CD4-positive, alpha-beta T cell treated with Interleukin-6 at 100 ng/mL for 8 hours (primary cell): Measurements from ENCODE around the gene ZBTB20.

ENCODE experiments used
- DNase-seq: peaks from one replicate; pipeline ENCODE4 v3.0.0-alpha.2; 2020; ENCODE audit warnings: mixed read lengths, low spot score

ZBTB20 gene

DNA sequence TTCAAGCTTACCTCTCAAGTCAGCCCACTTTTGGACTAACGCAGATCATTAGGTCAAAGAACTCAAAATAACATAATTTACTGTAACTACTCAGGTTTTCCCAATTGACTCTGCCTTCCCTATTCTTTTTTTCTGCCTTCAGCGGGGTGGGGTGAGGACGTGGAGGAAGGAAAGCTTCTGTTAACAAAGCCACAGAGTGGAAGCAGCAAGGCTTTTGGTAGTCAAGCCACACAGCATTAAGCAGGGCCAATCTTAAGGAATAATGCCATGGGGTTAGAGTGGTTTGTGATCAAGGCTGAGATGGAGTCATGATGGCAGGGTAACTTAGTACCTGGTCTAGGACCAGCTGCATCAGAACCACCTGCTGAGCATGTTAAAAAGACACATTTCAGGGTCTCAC is 575.7 kb downstream of the ZBTB20 start:
- no peak for DNase-seq

DNA sequence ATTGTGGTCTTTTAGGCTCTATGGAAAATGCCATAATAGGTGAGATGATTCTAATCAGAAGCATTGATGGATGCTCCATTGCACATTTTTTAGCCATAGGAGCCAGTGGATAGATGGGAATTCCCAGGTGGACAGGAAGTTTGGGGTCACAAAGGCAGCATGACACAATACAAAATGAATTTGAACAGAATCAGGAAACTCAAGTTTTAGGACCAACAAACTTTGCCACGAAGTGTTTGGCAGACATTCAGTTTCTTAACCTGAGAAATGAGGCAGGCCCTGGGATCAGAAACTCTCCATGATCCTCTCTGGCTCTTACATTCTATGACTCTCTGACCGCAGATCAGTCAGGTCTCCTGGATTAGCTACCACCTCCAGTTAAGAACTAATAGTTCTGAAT is 577.9 kb downstream of the ZBTB20 start:
- no peak for DNase-seq

DNA sequence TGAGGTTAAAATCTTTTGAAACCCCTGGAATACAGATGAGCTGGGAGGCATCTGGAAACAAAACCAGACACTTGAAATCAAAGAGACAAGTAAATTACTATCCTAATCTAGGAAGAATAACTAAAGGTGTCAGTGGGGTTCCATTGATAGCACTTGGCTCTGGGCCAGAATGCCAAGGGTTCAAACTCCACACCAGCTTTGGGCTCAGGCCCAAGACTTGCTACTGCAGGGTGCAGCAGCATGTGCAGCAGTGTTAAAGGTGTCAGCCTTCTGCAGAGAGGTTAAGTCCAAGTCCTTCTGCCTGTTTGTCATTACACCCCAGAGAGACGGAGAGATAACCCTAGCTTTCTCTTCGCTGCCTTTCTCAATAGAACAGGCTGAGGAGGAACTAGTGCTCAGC is 579.3 kb downstream of the ZBTB20 start:
- DNase-seq = no peak

DNA sequence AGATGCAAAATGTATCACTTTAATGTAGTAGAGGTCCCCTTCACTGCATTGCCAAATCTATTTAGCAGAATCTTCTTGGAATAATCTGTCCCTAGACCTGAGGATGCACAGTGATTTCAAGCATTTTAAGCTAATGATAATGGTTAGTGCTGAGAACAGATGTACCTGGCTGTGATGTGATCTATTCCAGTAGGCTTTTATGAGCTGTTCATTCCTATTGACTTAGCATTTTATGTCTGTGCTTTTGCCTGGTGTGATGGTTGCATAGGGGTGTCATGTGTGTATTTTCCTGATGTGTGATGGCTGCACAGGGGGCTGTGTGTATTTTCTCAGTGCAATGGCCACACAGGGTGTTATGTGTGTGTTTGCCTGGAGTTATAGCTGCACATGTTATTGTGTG is 580.3 kb downstream of the ZBTB20 start:
- DNase-seq = no peak

DNA sequence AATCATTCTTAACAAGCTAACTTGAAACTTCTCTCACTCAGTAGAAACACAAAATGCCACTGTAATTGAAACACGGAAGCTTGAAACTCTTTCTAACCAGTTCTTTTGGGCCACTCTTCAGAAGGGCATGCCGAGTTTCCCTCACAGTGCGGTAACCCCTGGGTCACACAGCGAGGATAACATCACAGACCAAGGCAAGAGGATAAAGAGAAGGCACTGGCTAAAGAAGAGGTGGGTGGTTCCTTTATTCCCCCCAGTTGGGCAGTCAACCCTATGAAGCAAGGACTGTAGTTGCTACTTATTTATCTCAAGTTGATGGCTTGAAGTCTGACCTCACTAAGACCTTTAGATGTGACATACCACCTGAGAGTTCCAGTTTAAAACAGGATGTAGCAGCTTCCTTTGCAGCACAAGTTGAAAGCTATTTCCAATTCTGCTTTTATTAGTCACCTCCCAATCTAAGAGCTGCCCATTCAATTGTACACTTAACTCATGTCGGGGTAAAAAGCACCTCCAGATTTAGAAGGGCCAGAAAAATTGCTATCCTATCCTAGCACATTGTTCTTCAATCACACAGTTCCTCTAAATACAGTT is 580.8 kb downstream of the ZBTB20 start:
- no peak for DNase-seq

DNA sequence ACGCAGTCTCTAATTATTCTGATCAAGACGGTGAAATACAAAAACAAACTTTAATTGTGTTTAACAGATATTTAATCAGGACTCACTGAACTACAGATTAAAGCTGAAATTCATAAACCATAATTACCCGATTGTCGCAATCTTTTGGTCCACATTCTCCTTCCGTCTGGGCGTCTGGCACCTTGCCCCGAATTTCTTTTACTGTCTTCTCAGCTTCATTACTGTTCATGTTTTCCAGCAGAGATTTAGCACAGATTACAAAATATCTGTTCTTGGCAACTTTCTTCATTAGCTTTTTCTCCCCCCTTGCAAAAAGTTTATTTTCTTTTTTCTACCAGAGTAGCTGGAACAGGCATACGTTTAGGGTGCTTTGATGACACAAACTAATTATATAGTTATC is 581.9 kb downstream of the ZBTB20 start:
- DNase-seq = no peak

DNA sequence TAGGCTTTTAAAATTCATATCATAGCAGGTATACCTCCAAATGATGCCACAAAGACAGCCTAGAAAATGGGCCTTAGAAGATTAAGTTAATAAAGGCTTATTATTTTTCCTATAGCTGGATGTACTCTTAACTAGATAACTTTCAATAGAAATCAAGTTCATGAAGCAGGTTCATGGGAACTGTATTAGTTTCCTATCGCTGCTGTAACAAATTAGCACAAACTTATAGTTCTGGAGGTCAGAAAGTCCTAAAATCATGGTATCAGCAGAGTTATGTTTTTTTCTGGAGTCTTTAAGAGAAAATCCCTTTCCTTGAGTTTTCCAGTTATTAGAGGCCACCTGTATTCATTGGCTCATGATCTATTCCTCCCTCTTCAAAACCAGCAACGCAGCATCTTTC is 583.4 kb downstream of the ZBTB20 start:
- DNase-seq = no peak

DNA sequence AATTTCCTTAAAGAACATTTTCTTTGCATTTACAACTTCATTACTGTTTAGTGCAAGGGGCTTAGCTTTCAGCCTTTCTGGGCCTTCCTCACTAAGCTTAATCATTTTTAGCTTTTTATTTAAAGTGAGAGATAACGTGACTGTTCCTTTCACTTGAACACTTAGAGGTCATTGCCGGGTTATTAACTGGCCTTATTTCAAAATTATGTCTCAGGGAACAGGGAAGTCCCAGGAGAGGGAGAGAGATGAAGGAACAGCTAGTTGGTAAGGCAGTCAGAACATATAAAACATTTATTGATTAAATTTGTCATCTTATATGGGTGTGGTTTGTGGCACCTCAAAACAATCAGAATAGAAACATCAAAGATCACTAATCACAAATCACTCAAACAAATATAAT is 584.5 kb downstream of the ZBTB20 start:
- no peak for DNase-seq

DNA sequence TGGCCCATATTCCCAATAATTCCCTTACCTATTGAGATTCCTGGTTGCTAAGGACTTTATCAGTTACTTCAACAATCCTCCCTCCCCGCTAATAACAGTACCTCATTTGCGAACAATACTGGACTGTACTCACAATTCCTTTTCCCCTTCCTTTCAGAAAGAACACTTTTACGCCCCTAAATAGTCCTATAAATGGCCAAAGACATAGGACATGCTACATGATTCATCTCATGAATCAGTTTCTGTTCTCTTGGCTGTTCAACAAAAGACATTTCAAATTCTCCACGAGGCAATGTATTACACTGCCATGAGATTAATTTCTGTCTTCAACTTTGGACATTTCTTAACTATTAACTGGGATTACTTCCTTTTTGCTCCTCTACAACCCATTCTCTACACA is 588.8 kb downstream of the ZBTB20 start:
- DNase-seq = no peak

DNA sequence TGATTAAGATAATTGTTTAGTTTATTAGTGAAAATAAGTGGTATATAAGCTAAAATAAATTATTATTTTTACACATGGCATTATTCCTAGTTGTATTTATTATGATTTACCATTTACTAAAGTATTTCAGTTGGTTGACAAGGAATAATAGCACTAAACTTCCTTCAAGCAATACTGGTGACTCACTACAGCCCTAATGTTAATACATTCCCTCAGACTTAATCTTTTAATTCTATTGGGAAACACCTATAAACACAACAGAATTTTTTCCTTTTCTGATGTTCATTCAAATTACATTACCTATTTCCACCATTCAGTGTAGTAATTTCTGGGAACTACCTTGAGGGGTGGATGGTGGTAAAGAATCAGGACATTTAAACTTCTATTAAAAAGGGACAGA is 589.3 kb downstream of the ZBTB20 start:
- no peak for DNase-seq

DNA sequence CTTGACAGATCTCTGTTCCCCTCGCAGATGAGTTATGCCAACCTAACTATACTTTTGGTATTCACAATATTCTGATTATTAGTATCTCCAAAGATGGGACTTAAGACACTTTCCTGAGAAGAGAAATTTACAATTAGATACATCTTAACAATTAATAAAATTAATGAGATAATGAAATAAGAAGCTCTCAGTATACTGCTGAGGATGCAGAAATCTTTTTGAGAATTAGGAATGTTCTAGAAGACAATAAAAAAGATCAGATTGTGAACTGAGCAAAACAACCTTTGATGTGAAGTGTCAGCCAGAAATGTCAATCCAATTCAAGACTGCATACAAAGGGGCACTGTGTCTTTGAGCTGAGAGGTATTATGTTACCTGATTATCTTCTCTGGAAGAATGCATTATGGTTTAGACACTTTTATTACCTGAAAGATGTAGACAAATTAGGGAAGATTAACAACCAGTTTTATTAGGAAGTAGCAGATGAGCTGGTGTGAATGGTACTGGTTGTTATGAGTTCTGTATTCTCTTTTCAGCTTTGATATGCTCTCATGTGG is 590.4 kb downstream of the ZBTB20 start:
- no peak for DNase-seq

DNA sequence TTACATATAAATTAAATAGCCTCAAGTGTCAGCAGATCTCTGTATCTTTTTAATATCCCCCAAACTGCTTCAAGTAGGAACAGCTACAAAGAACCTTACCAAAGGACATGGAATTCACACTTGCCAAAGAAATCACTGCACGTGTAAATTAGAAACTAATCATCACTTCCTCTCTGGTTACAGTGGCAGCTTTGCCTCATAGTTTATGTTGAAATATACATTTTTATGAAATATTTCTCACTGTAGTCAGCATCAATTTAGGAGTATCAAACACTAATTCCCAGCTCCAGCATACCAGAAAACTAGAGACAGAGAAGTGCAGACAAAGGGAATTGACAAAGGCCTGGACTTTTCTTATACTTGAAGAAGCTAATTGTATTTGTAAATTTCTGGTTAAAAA is 592.4 kb downstream of the ZBTB20 start:
- DNase-seq = no peak

DNA sequence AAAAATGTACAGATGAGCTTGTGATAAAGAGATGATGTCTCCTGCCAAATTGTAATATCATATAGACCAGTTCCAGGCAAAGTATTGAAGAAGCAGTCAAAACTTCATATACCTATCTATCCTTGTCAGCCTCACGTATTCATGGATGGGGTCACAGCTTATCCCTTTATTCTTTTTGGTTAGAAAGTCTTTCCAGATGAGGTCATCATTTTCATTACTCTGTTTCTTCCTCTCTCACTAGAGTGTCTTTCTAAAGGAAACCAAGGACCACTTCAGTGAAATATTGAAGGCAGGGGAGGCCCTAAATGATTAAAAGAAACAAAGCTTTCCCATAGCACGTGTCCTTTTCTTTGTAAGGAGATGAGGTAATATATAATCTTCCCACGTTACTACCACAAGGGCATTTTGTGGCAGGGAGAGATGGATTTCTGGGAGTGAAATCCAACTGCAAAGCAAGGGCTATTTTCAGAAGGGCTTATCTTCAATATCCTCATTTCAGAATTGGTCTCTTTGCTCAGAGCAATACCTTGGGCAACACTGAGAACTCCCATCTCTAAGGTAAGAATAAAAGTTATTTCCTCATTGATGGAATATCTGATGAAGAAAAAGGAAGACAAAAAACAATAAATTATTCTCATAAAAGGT is 593.0 kb downstream of the ZBTB20 start:
- no peak for DNase-seq

DNA sequence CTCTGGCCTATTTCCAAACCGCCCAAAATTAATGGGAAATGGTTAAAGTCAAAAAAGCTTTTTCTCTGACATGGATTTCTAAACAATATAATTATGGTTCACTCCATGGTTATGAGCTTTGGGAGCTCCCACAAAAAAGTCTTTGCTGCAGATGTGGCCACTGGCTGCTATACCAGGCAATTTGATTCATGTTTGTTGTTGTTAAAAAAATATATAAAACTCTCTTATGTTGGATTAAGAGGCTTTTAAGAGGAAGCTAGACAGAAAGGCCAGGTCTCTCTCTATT is 594.6 kb downstream of the ZBTB20 start:
- DNase-seq = no peak

DNA sequence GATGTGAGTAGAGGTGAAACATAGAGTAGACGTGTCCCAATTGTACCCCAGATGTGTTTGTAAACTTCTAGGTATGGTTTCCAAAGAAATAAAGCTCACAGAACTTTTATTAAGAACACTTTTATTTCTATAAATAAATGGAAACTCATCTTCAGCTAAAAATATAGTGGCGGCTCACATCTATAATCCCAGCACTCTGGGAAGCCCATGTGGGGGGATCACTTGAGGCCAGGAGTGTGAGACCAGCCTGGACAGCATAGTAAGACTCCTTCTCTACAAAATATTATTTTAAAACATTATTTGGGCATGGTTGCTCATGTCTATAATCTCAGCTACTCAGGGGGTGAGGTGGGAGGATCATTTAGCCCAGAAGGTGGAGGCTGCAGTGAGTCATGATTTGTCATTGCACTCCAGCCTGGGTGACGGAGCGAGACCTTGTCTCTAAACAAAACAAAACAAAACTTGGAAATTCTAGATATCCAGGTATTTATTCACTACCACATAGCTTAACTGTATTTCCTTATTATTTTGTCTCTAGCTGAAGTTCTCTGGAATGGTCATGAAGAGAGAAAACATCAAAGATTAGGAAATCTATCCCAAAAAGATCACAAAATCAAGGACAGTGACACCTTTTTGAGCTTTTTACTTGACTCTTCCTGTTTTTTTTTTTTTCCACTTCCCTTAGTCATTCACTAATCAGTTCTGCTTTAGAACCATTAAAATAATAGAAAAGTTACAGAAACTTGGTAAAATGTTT is 595.1 kb downstream of the ZBTB20 start:
- DNase-seq = no peak

DNA sequence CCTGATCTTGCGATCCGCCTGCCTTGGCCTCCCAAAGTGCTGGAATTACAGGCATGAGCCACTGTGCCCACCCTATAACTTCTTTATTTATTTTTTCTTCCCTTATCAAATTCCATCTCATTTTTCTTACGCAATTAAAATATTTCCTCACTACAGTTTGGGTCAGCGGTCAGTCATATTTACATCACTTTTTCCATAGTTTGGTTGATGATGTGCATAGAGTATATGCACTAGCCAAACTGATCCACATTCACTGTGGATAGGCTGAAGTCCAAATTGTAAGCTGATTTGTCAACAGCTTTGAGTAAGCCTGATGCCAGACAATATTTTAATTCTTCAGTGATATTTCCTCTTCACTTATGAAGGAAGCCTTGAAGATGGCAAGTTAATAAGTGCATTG is 596.9 kb downstream of the ZBTB20 start:
- DNase-seq = no peak

DNA sequence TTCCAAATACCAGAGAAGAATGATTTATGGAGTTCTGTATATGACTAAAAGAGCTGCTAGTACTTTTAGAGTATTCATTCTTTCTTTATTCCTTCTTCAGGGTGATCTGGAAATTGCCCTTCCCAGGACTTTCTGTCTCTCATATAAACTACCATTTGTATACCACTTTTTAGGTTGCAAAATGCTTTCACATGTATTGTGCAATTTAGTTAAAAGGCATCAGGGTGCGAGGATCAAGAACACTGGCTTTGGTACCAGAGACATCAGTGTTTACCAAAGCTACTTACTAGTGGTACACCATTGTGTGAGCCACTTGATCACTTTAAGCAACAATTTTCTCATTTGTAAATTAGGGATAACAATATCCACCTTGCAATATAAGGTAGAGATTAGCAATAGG is 601.9 kb downstream of the ZBTB20 start:
- DNase-seq = no peak

DNA sequence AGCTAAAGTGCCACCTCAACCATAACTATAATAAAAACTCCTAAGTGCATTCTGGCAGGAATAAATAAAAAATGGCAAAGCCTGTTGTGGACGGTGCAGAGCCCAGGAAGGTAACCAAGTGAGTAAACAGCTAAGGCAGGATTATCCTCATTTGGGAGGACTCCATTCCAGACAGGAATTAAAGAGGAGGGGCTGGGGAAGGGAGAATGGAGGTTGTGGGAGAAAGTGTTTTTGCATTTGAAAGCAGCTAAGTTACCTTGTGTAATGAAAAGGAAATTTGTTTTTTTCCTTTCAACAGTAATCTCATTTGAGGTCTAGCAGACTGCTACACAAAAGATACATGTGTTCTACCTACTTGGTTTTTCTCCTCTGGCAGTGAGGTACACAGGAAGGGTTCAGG is 604.7 kb downstream of the ZBTB20 start:
- DNase-seq = no peak

DNA sequence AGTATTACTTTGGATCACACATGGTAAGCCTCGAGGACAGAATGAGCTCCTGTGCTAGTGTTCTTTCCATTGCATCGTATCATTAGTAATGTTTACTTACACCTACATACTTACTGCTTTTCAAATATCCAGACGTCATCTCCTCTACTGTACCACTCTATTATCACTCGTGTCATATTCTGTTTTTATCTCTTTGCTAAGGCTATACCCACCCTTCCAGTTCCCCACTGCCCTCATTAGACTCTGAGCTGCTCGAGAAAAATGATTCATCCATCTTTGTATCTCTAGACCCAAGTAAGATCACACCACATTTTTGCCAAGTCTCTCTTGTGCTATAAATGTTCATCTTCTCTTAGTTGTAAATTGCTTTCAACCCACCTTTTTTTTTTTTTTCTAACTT is 607.6 kb downstream of the ZBTB20 start:
- DNase-seq = no peak

DNA sequence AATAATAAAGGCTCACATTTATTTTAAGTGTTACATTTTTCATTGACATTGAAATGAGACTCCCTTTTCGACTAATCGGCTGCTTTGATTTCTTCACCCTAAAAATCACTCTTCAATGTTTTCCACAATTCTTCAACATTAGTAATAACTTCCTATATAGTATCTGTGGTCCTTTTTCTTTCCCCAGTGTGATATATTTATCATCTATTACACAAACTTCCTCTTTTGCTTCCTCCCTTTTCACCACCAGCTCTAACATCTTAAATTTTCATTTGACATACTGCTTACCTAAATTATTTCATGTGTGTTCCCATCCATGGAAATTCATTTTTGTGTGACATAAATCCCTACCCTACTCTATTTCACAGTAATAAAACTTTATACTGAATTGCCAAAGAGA is 608.9 kb downstream of the ZBTB20 start:
- DNase-seq = no peak

DNA sequence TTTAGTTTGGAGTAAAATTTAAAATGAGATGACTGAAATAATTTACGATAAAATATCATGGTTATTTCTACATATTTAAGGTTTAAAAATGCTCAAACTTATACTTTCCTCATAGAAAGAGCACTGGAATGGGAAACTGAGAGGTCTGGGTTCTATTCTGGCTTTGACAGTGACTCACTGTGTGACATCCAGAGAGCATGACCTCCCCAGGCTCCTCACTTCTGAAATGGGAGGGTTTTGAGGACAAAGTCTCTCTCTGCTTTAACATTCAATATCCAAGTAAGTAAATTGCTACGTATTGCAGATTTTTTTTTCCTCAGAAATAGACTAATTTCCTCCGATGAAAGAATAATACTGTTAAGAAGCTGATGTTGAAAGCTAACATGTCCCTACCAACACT is 618.6 kb downstream of the ZBTB20 start:
- no peak for DNase-seq

DNA sequence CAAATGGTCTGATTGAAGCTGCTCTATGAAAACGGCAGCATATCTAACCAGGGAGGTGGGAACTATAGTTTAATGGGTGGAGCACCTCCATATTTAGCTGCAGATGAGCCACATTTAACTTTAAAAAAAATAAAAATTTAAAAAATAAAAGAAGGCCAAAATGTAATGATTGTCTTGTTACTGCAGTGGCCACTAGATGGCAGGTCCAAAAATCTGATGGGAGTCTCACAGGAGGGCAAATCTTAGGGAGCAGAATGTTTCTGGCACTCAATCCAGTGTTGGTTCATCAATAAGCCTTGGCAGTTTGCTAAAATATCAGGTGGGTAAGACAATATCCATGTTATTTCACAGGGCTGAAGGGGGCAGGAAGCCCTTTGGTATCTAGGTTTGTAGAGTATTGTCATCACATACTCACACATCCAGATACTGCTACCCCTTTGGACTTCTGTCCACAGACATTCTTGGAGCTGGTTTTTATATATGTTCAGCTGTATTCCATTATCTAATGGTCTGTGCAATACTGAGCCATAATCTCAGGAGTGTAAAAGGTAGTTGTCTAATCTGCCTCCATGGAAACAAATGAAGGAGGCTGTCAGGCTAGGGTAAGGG is 619.9 kb downstream of the ZBTB20 start:
- no peak for DNase-seq

DNA sequence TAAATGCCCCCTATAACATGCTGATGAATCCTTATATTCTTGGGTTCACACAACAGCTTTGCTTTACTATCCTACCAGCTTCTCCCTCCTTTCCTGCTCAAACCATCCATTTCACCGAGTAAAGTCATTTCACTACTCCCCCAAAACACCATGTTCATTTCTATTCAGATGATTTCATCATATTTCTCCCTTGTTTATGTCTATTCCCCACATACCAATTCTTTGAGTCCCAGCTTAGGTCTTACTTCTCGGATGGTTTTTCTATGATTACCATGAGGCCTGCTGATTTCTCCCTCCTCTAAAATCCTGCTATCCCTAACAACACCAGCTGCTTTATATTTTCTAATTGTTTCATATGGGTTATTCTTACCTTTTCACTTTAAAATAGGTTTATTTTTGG is 621.8 kb downstream of the ZBTB20 start:
- no peak for DNase-seq
